HL-60 (cell line): ENCODE results near the gene NXPH4.

Source experiments
- POLR2AphosphoS5 ChIP-seq: IDR thresholded peaks from 2 replicates; pipeline ENCODE4 v1.6.1; 2012; ENCODE audit warnings: low read depth
- TF ChIP-seq, protein P1 (sequence below): IDR thresholded peaks from one replicate; pipeline ENCODE4 v1.5.1; 2011; ENCODE audit warnings: low read length, control low read depth, inconsistent platforms; ENCODE audit not compliant: insufficient read depth

GRCh38 chr12:57234571-57235016 lies 18.0 kb downstream of the NXPH4 start:
- TF ChIP-seq, protein P1, sequence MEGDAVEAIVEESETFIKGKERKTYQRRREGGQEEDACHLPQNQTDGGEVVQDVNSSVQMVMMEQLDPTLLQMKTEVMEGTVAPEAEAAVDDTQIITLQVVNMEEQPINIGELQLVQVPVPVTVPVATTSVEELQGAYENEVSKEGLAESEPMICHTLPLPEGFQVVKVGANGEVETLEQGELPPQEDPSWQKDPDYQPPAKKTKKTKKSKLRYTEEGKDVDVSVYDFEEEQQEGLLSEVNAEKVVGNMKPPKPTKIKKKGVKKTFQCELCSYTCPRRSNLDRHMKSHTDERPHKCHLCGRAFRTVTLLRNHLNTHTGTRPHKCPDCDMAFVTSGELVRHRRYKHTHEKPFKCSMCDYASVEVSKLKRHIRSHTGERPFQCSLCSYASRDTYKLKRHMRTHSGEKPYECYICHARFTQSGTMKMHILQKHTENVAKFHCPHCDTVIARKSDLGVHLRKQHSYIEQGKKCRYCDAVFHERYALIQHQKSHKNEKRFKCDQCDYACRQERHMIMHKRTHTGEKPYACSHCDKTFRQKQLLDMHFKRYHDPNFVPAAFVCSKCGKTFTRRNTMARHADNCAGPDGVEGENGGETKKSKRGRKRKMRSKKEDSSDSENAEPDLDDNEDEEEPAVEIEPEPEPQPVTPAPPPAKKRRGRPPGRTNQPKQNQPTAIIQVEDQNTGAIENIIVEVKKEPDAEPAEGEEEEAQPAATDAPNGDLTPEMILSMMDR = no peak
- no peak for TF ChIP-seq POLR2AphosphoS5
